ENCODE measurements around the gene ASAP3. TPM values are rescaled to one million over a fixed set of nuclear protein-coding genes. Genes with fewer than 3 reads are reported as not detected.

The ASAP3 gene
- total RNA-seq, 1 experiment from 2014 or later, result 17.6 TPM

- Histone ChIP-seq H3K36me3 (ENCODE audit: low read depth) (no peaks in the 10 kb centered on the region), H3K4me3 (no peak overlapping the region), H3K4me2 (no peak overlapping the region), H3F3A (ENCODE audit: insufficient read depth, low read depth) (0 out of 2 replicates have a peak, but pooled peaks cover 4% of the 10 kb centered on the region), H3K79me2 (ENCODE audit: low read depth) (no peaks in the 10 kb centered on the region), H3K9me2 (ENCODE audit: insufficient read depth) (no peaks in the 10 kb centered on the region), H2AFZ (no peak overlapping the region), H3K27ac (no peak overlapping the region), H4K20me1 (ENCODE audit: insufficient read depth) (no peaks in the 10 kb centered on the region), H3K27me3 (ENCODE audit: insufficient read depth, low read depth) (no peaks in the 10 kb centered on the region), H3K9me3 (ENCODE audit: insufficient read depth, low read depth) (no peaks in the 10 kb centered on the region), H3K4me1 (replicated peaks; ENCODE audit: insufficient read depth) (peaks cover 8% of the 10 kb centered on the region; the same call in 1 of the 2 replicates)
- BruUV-seq (replicated peaks), result no TSS peak
- POLR2A ChIA-PET (ENCODE audit: unreplicated experiment), result no interaction called here
- no peak for DNase-seq
- CTCF ChIA-PET, result no interaction called here
- intact Hi-C loops (cut with micrococcal nuclease; ENCODE audit: unreplicated experiment), result no loop called here
- TF ChIP-seq EZH2 (IDR thresholded peaks at IDR 0.05; ENCODE audit: low read depth) (no peak), CTCF (conservative IDR thresholded peaks at IDR 0.05) (no peak)
Observed at GRCh38 chr1:23502951-23503350, 19.0 kb upstream of the ASAP3 start.

- BruUV-seq (replicated peaks), result no TSS peak
- Histone ChIP-seq H3K79me2 (ENCODE audit: low read depth) (no peaks in the 10 kb centered on the region), H3K9me3 (ENCODE audit: insufficient read depth, low read depth) (no peaks in the 10 kb centered on the region), H3K4me2 (no peak overlapping the region), H3K9me2 (ENCODE audit: insufficient read depth) (no peaks in the 10 kb centered on the region), H3K27ac (no peak overlapping the region), H3K36me3 (ENCODE audit: low read depth) (no peaks in the 10 kb centered on the region), H4K20me1 (ENCODE audit: insufficient read depth) (no peaks in the 10 kb centered on the region), H3K27me3 (ENCODE audit: insufficient read depth, low read depth) (no peaks in the 10 kb centered on the region), H2AFZ (no peak overlapping the region), H3K4me3 (no peak overlapping the region), H3F3A (ENCODE audit: insufficient read depth, low read depth) (no peaks in the 10 kb centered on the region), H3K4me1 (replicated peaks; ENCODE audit: insufficient read depth) (no peaks in the 10 kb centered on the region; the same call in 1 of the 2 replicates)
- intact Hi-C loops (cut with micrococcal nuclease; ENCODE audit: unreplicated experiment), result no loop called here
- DNase-seq, result no peak
- TF ChIP-seq EZH2 (IDR thresholded peaks at IDR 0.05; ENCODE audit: low read depth) (no peak), CTCF (conservative IDR thresholded peaks at IDR 0.05) (no peak)
- ChIA-PET POLR2A (ENCODE audit: unreplicated experiment) (no interaction called here), CTCF (no interaction called here)
Observed at GRCh38 chr1:23500466-23500865, 16.5 kb upstream of the ASAP3 start.

GRCh38 chr1:23497777-23498439, 13.9 kb upstream of the ASAP3 start:
- ChIA-PET CTCF (interaction anchor here (0.5 to 1.9 kb wide), 9 partner anchors 30 to 1714 kb away, joined by 3 to 13 read pairs (median 6); no protein-coding TSS in a partner anchor), POLR2A (ENCODE audit: unreplicated experiment) (no interaction called here)
- no peaks in the 10 kb centered on the region for H4K20me1 ChIP-seq (ENCODE audit: insufficient read depth)
- H2AFZ ChIP-seq, result no peak overlapping the region
- H3K4me2 ChIP-seq, result no peak overlapping the region
- H3K9me2 ChIP-seq (ENCODE audit: insufficient read depth), result no peaks in the 10 kb centered on the region
- H3K36me3 ChIP-seq (ENCODE audit: low read depth), result no peaks in the 10 kb centered on the region
- BruUV-seq (replicated peaks), result no TSS peak
- no peaks in the 10 kb centered on the region for H3K79me2 ChIP-seq (ENCODE audit: low read depth)
- no peak for DNase-seq
- no peak overlapping the region for H3K27ac ChIP-seq
- H3F3A ChIP-seq (ENCODE audit: insufficient read depth, low read depth), result no peaks in the 10 kb centered on the region
- no peak for TF ChIP-seq EZH2 (IDR thresholded peaks at IDR 0.05; ENCODE audit: low read depth)
- TF ChIP-seq CTCF (conservative IDR thresholded peaks at IDR 0.05), result no peak
- H3K9me3 ChIP-seq (ENCODE audit: insufficient read depth, low read depth), result no peaks in the 10 kb centered on the region
- no peak overlapping the region for H3K4me3 ChIP-seq
- intact Hi-C loops (cut with micrococcal nuclease; ENCODE audit: unreplicated experiment), result loop anchor here (1.0 kb wide), 1 partner anchor 41 kb away; no protein-coding TSS in a partner anchor
- no peaks in the 10 kb centered on the region; the same call in 1 of the 2 replicates for H3K4me1 ChIP-seq (replicated peaks; ENCODE audit: insufficient read depth)
- H3K27me3 ChIP-seq (ENCODE audit: insufficient read depth, low read depth), result no peaks in the 10 kb centered on the region
